Liver (tissue), 10 donors: Measurements from ENCODE around the gene SELENOH. TPM values are rescaled to one million over a fixed set of nuclear protein-coding genes. Genes with fewer than 3 reads are reported as not detected.

ENCODE experiments used
- DNase-seq: peaks from one replicate; pipeline ENCODE4 v3.0.0-alpha.2; 2017; ENCODE audit warnings: low spot score
- H3K27ac ChIP-seq, 2 donors: one replicate each; pipeline ENCODE4 v1.7.0; 2013; ENCODE audit warnings: inconsistent platforms in 2 of 2, low read length in 2 of 2, control low read depth in 1 of 2, low read depth in 1 of 2, mild to moderate bottlenecking in 1 of 2
- H3K27me3 ChIP-seq, 4 donors: one replicate each; pipeline versions ENCODE4 v1.6.1 to v1.7.0; 2013; ENCODE audit warnings: low read length in 3 of 4, inconsistent platforms in 1 of 4, mild to moderate bottlenecking in 1 of 4, moderate library complexity in 1 of 4; ENCODE audit not compliant: control insufficient read depth in 4 of 4, insufficient read depth in 4 of 4
- H3K36me3 ChIP-seq, 4 donors: one replicate each; pipeline versions ENCODE4 v1.6.1 to v1.7.0; 2013; ENCODE audit warnings: low read length in 3 of 4, mild to moderate bottlenecking in 3 of 4, low read depth in 1 of 4, moderate library complexity in 1 of 4; ENCODE audit not compliant: control insufficient read depth in 4 of 4, insufficient read depth in 3 of 4
- H3K4me1 ChIP-seq, 4 donors: one replicate each; pipeline versions ENCODE4 v1.6.1 to v1.7.0; 2013; ENCODE audit warnings: low read length in 3 of 4, mild to moderate bottlenecking in 3 of 4, moderate library complexity in 1 of 4; ENCODE audit not compliant: control insufficient read depth in 4 of 4, insufficient read depth in 4 of 4
- H3K4me3 ChIP-seq, 3 donors: one replicate each; pipeline versions ENCODE4 v1.6.1 to v1.7.0; 2013; ENCODE audit warnings: low read length in 3 of 3, control low read depth in 1 of 3, low read depth in 1 of 3, mild to moderate bottlenecking in 1 of 3
- H3K9ac ChIP-seq, 2 donors: one replicate each; pipeline ENCODE4 v1.7.0; 2013; ENCODE audit warnings: low read length in 2 of 2, mild to moderate bottlenecking in 2 of 2, moderate library complexity in 2 of 2, control low read depth in 1 of 2, low read depth in 1 of 2
- H3K9me3 ChIP-seq, 4 donors: one replicate each; pipeline versions ENCODE4 v1.6.1 to v1.7.0; 2013; ENCODE audit warnings: low read length in 3 of 4; ENCODE audit not compliant: control insufficient read depth in 4 of 4
- EGR1 ChIP-seq, 2 donors: IDR thresholded peaks; 2 replicates each; pipeline ENCODE4 v1.6.1; 2016 to 2018; ENCODE audit warnings: antibody characterized with exemption in 2 of 2, low read depth in 2 of 2
- FOXA1 ChIP-seq: IDR thresholded peaks from 2 replicates; pipeline ENCODE4 v1.6.1; 2016; ENCODE audit warnings: antibody characterized with exemption
- FOXA2 ChIP-seq: IDR thresholded peaks from 2 replicates; pipeline ENCODE4 v1.6.1; 2016; ENCODE audit warnings: antibody characterized with exemption
- GABPA ChIP-seq, 2 donors: IDR thresholded peaks in 1 of 2; conservative IDR thresholded peaks in 1 of 2; 2 replicates each; pipeline ENCODE4 v1.6.1; 2016; ENCODE audit warnings: antibody characterized with exemption in 2 of 2, mild to moderate bottlenecking in 1 of 2, moderate library complexity in 1 of 2
- HNF4A ChIP-seq, 2 donors: conservative IDR thresholded peaks; 2 replicates each; pipeline ENCODE4 v1.6.1; 2016; ENCODE audit warnings: antibody characterized with exemption in 2 of 2, mild to moderate bottlenecking in 2 of 2
- MAX ChIP-seq: IDR thresholded peaks from 2 replicates; pipeline ENCODE4 v1.6.1; 2016; ENCODE audit warnings: antibody characterized with exemption
- NR2F2 ChIP-seq: IDR thresholded peaks from 2 replicates; pipeline ENCODE4 v1.6.1; 2016; ENCODE audit warnings: antibody characterized with exemption
- REST ChIP-seq: IDR thresholded peaks from 2 replicates; pipeline ENCODE4 v1.6.1; 2016; ENCODE audit warnings: antibody characterized with exemption, mild to moderate bottlenecking
- RXRA ChIP-seq, 2 donors: IDR thresholded peaks; 2 replicates each; pipeline ENCODE4 v1.6.1; 2017 to 2018; ENCODE audit warnings: antibody characterized with exemption in 2 of 2, mild to moderate bottlenecking in 1 of 2
- YY1 ChIP-seq: IDR thresholded peaks from 2 replicates; pipeline ENCODE4 v1.6.1; 2016; ENCODE audit warnings: antibody characterized with exemption, mild to moderate bottlenecking
- ZBTB33 ChIP-seq: IDR thresholded peaks from 2 replicates; pipeline ENCODE4 v1.6.1; 2016; ENCODE audit warnings: antibody characterized with exemption
- WGBS: extraction: QIAGEN DNeasy Blood & Tissue Kit; methylation state at CpG from one replicate; pipeline ENCODE4 v1.1.7; 2013; 5-methylcytosine and 5-hydroxymethylcytosine counted together
- polyA plus RNA-seq, 2 donors: library from polyadenylated mRNA; stranded (reverse) in 1 of 2; unstranded in 1 of 2; fragments of 200-250 nt in 1 of 2; fragments of >200 nt in 1 of 2; fragmentation: Nextera tagmentation in 1 of 2; extraction: Ambion mirVana in 1 of 2; gene quantifications; one replicate each; pipeline versions ENCODE4 v1.2.1 to v1.2.3, GENCODE V29; 2013 to 2015
- small RNA-seq: library from RNA; depleted of rRNA; stranded (forward); fragments of <200 nt; gene quantifications from one replicate; pipeline ENCODE3, GENCODE V24; 2014
- total RNA-seq, 2 donors: library from RNA; depleted of rRNA; stranded (reverse); fragments of >200 nt; gene quantifications; one replicate each; pipeline ENCODE4 v1.2.3, GENCODE V29; 2014
- donor health status: healthy.
- donor health status: healthy.
- donor health status: healthy.
- donor health status: healthy.
- donor health status: healthy.

SELENOH gene
- total and polyA plus RNA-seq, 4 donors = 42.2 to 129 (median 71.4) TPM

GRCh38 chr11:57792060-57792541 is 50.8 kb downstream of the SELENOH start:
- H3K9me3 ChIP-seq = no peaks in the 10 kb centered on the region

GRCh38 chr11:57792870-57793269 is 51.6 kb downstream of the SELENOH start:
- no peak overlapping the region for H3K9ac ChIP-seq
- H3K27me3 ChIP-seq = no peaks in the 10 kb centered on the region
- peaks cover 7 to 29% (median 18%) of the 10 kb centered on the region in 4 donors for H3K36me3 ChIP-seq
- TF ChIP-seq ZBTB33 = no peak
- TF ChIP-seq MAX = no peak
- H3K4me3 ChIP-seq = no peak overlapping the region
- H3K4me1 ChIP-seq = peaks cover 11 to 39% (median 31%) of the 10 kb centered on the region in 4 donors
- H3K9me3 ChIP-seq = no peaks in the 10 kb centered on the region
- H3K27ac ChIP-seq = peak overlapping the region in 1 of 2 donors; percentile 28
- no peak for DNase-seq

More at GRCh38 chr11:57792060-57792541, 50.8 kb downstream of the SELENOH start:
- DNase-seq = no peak
- Histone ChIP-seq H3K36me3 (peaks cover 7 to 29% (median 18%) of the 10 kb centered on the region in 4 donors), H3K27me3 (no peaks in the 10 kb centered on the region), H3K27ac (peak overlapping the region in 1 of 2 donors; percentile 5), H3K4me1 (peaks cover 11 to 46% (median 38%) of the 10 kb centered on the region in 4 donors), H3K9ac (no peak overlapping the region), H3K4me3 (no peak overlapping the region)
- 78% methylated on average over 7 of the region's 7 CpGs for WGBS
- TF ChIP-seq YY1 (no peak), EGR1 (IDR thresholded peaks at IDR 0.05; ENCODE audit: low read depth in 2 of 2) (no peak), HNF4A (conservative IDR thresholded peaks at IDR 0.05) (no peak), GABPA (IDR thresholded peaks at IDR 0.05 in 1 of 2, conservative IDR thresholded peaks at IDR 0.05 in 1 of 2) (no peak), FOXA2 (no peak), FOXA1 (no peak), REST (no peak), MAX (no peak), NR2F2 (no peak), RXRA (IDR thresholded peaks at IDR 0.05) (no peak)

Small RNA genes lying within 50 kb of the gene (small RNA-seq; reads per million reads assigned to genes)
- gene AP001931.1 (not detected), gene TMX2-CTNND1 (not detected)

Other genes starting within 250 kb of the SELENOH start
- 100 to 1,000 TPM; 107 to 171 TPM for gene SLC43A1, start 225.8 kb upstream of the SELENOH start, total RNA-seq
- 100 to 1,000 TPM in 1 of 2 donors, 10 to 100 TPM in 1; 85.6 to 108 TPM for gene SLC43A1, start 225.8 kb upstream of the SELENOH start, polyA plus RNA-seq
- gene TIMM10, start 210.7 kb upstream of the SELENOH start, total RNA-seq = 10 to 100 TPM; 19.8 to 23.7 TPM
- gene TIMM10, start 210.7 kb upstream of the SELENOH start, polyA plus RNA-seq = 10 to 100 TPM; 36.9 to 77.4 TPM
- gene SMTNL1, start 203.9 kb upstream of the SELENOH start, total RNA-seq = not detected
- gene SMTNL1, start 203.9 kb upstream of the SELENOH start, polyA plus RNA-seq = not detected
- gene UBE2L6, start 173.8 kb upstream of the SELENOH start, total RNA-seq = 10 to 100 TPM; 18.6 to 44.8 TPM
- gene UBE2L6, start 173.8 kb upstream of the SELENOH start, polyA plus RNA-seq = 10 to 100 TPM; 85.4 to 97.2 TPM
- gene SERPING1, start 143.8 kb upstream of the SELENOH start, total RNA-seq = 100 to 1,000 TPM; 235 to 541 TPM
- gene SERPING1, start 143.8 kb upstream of the SELENOH start, polyA plus RNA-seq = 1,000 to 10,000 TPM; 2,487 to 2,911 TPM
- gene YPEL4, start 91.6 kb upstream of the SELENOH start, total RNA-seq = 10 to 100 TPM in 1 of 2 donors, under 1 TPM in 1; 0.08 to 19.9 TPM
- under 1 TPM; 0.14 to 0.31 TPM for gene YPEL4, start 91.6 kb upstream of the SELENOH start, polyA plus RNA-seq
- gene CLP1, start 83.7 kb upstream of the SELENOH start, total RNA-seq = 10 to 100 TPM; 10.1 to 12.3 TPM
- 1 to 10 TPM; 5.9 to 6.6 TPM for gene CLP1, start 83.7 kb upstream of the SELENOH start, polyA plus RNA-seq
- gene ZDHHC5, start 73.4 kb upstream of the SELENOH start, total RNA-seq = 10 to 100 TPM; 27.1 to 31.4 TPM
- 10 to 100 TPM in 1 of 2 donors, 1 to 10 TPM in 1; 7.2 to 25.1 TPM for gene ZDHHC5, start 73.4 kb upstream of the SELENOH start, polyA plus RNA-seq
- gene MED19, start 29.3 kb upstream of the SELENOH start, total RNA-seq = 1 to 10 TPM; 4.4 to 5.6 TPM
- gene MED19, start 29.3 kb upstream of the SELENOH start, polyA plus RNA-seq = 10 to 100 TPM in 1 of 2 donors, 1 to 10 TPM in 1; 7.5 to 11.3 TPM
- 10 to 100 TPM; 43.3 to 48.3 TPM for gene TMX2, start 28.9 kb upstream of the SELENOH start, total RNA-seq
- 10 to 100 TPM; 69.8 to 70.9 TPM for gene TMX2, start 28.9 kb upstream of the SELENOH start, polyA plus RNA-seq
- not detected for gene BTBD18, start 10.3 kb downstream of the SELENOH start, total RNA-seq
- gene BTBD18, start 10.3 kb downstream of the SELENOH start, polyA plus RNA-seq = under 1 TPM in 1 of 2 donors, not detected in 1; 0.13 TPM
- 10 to 100 TPM; 74.1 to 97.1 TPM for gene CTNND1, start 20.3 kb downstream of the SELENOH start, total RNA-seq
- gene CTNND1, start 20.3 kb downstream of the SELENOH start, polyA plus RNA-seq = 10 to 100 TPM; 21.5 to 41.9 TPM